ENCODE results near the gene ELAVL1.
"Not testable (repeated sequence)": the region's sequence is repeated elsewhere in the genome, so short reads cannot be mapped to it uniquely, and the experiment has no call there.

The ELAVL1 gene

DNA sequence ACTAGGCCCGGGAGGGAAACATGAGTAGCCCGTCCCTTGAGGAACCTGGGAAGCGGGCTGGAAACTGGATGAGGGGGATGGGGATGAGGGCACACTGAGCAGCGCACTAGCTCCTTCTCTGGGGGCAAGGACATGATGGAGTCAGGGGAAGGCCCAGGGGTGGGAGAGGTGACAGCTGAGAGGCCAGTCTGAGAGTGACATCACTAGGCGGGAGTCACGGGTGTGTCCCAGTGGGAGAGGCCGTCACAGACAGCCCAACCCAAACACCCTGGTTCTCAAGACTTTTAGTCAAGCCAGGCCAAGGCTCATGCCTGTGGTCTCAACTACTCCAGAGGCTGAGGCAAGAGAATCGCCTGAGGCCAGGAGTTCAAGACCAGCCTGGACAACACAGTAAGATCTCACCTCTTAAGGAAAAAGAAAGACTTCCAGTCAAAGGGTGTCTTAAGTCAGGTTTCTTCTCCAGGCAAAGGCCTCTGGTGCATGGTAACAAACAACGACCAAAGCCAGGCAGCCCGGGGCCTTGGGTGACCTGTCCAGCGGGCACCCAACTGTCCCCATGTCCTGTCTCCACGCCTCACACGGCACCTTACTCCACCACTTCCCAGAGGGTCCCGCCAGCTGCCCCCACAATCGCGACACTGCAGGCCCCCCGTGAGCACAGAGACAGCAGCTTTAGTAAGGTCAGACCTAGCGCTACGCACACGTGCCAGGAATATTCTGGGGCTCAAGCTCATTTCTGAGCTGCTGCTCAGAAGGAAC lies 36.5 kb downstream of the ELAVL1 start:
- DNase-seq (ENCODE audit: low spot score) = no peak

- DNase-seq (ENCODE audit: low spot score) = no peak
Observed at GRCh38 chr19:7968008-7968795, 37.2 kb downstream of the ELAVL1 start.

GRCh38 chr19:7965921-7966665 lies 39.3 kb downstream of the ELAVL1 start:
- DNase-seq (ENCODE audit: low spot score) = no peak

DNA sequence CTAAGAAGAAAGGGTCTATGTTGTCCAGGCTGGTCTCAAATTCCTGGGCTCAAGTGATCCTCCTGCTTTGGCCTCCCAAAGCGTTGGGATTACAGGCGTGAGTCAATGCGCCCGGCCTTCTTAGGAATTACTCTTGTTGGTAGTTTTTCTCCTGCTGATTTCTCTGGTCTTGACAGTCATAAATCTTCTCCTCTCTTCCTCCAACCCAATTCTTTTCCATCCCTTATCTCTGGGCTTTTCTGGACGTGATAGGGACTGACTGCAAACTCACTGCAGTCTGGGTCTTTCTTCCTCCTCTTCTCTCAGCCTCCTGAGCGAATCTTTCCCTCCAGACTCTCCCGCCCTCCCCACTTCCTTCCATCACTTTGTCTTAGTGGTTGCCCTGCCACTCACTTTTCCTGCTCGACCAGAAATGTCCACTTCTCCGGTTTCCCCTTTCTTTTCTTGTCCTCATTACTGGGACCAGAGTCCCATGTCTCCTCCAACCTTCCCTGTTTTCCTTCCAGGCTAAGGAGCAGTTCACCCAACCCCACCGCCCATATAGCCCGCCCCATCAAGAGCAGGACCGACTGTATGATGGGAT lies 40.1 kb downstream of the ELAVL1 start:
- no peak for DNase-seq (ENCODE audit: low spot score)

GRCh38 chr19:7963566-7963965 lies 41.9 kb downstream of the ELAVL1 start:
- DNase-seq (ENCODE audit: low spot score) = no peak

DNA sequence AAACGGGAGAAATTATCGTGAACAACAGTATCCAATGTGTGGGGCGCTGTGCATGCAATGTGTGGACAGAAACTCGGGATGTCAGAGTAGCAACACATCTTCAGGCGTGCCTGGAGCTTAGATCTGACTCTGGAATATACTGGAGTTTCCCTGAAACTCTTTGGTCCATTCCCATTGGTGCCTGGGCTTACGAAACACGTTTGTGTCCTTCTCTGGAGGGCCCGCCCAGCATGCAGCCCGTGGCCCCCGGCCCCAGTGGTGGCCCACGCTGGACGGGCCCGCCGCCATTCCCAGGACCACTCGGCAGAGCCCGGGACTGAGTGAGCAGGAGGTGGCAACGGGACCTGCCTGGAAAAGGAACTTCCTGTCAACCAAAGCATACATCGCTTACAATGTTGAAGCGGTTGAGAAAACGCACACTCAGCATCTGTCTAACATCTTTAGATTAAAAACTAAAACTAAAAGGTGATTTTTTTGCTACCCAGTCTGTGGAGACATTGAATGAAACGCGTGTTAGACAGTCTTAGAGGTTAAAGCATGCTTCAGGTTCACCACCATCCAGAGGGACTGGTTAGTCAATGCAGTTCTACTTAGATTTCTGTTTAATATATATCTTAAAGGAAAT lies 42.7 kb downstream of the ELAVL1 start:
- no peak for DNase-seq (ENCODE audit: low spot score)

- no peak for DNase-seq (ENCODE audit: low spot score)
Observed at GRCh38 chr19:7961920-7962626, 43.4 kb downstream of the ELAVL1 start.

DNA sequence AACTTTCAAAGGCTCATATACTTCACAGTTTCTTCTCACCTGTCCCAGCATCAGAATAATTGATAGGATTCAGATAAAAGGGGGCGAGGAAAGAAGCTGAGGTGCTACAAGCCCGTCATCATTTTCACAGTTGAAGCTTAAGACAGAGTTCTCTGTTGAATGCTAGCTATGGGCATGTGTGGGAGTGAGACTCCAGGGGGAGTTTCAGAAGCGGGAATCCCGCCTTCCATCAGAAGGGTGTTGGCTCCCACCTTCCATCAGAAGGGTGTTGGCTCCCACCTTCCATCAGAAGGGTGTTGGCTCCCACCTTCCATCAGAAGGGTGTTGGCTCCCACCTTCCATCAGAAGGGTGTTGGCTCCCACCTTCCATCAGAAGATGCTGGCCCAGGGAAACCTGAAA lies 44.4 kb downstream of the ELAVL1 start:
- DNase-seq (ENCODE audit: low spot score) = not testable (repeated sequence)

- DNase-seq (ENCODE audit: low spot score) = no peak
Observed at GRCh38 chr19:7959211-7959610, 46.2 kb downstream of the ELAVL1 start.

DNA sequence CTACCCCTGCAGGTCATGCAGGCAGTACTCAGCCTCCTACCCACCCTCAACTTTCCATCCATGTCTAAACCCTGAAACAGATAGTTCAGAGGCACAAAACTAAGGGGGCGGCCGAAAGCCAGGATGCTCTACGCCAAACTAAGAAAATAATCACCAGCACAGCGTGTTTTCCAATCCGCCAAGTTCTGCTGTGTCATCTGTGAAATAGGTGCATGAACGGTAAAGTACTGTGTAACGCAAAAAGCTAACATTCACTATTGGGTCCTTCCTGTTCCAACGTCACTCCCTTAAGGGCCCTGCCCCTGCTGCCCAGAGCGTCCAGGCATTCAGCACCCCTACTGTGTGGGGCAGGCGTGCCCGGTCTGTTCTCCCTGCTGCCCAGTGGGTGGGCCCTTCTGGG lies 49.7 kb downstream of the ELAVL1 start:
- DNase-seq (ENCODE audit: low spot score) = no peak

GRCh38 chr19:7953576-7953975 lies 51.9 kb downstream of the ELAVL1 start:
- no peak for DNase-seq (ENCODE audit: low spot score)

- peak; percentile 37 for DNase-seq (ENCODE audit: low spot score)
Observed at GRCh38 chr19:7953060-7953459, 52.4 kb downstream of the ELAVL1 start.

GRCh38 chr19:7947939-7948338 lies 57.5 kb downstream of the ELAVL1 start:
- DNase-seq (ENCODE audit: low spot score) = no peak

DNA sequence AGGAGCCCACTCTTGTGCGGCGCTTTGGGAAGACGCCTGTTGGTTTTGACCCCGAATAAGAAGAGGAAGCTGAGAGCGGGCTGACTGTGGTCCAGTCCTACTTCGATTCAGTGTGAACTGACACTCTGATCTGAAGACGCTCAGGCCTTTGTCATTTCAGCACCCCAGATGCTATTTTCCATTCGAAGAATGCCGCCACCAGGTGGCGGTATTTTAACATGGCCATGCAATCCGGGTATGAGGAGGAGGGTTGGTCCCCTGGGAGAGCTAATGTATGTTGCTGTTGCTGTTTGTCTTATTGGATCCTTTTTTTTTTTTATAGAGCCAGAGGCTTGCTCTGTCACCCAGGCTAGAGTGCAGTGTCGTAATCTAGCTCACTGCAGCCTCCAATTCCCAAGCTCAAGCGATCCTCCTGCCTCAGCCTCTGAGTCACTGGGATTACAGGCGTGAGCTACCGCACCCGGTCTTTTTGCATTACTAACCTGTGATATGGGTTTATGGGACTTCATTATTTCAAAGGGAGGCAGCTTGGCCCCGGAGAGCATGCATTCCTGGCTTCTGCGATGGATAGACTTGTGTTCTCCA lies 61.2 kb downstream of the ELAVL1 start:
- DNase-seq (ENCODE audit: low spot score) = peak; percentile 85

DNA sequence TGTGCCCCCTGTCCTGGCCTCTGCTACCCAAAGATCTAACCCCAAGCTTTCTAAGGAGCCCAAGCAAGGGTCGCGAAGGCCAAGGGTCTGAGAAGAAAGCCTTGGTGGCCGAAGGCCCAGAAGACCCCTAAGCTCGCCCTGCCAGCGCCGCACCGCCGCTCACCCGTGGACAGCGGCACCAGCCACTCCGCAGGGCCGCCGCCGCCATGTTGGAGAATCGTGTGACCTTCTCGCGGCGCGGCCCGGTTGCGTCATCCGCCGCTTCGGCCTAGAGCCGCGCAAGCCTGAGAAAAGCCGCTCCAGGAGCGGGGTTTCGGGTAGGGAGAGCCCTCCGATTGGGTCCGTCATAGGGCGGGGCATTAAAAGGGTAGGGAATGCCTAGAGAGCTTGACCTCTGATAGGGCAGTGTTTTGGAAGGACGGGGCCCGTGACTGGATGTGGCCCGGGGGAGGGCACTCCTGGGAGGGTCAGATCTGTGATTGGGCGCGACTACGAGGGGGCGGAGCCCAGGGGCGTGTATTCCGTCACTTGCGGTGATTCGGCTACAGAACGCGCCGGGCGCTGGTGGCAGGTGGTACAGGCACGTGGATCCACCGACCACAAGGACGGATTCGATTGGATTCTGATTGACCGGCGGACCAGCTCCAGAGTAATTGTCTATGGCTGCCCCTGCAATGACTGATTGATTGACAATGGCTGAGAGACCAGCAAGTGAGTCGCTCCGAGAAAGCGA lies 61.8 kb downstream of the ELAVL1 start, which contains the start of gene TIMM44:
Gene TIMM44, minus strand, starts transcription at position 223 of the 733 bp plus-strand sequence. Its CDS starts 15 bp downstream, at position 208.
- DNase-seq (ENCODE audit: low spot score) = peak; percentile 99

- DNase-seq (ENCODE audit: low spot score) = no peak
Observed at GRCh38 chr19:7942981-7943443, 62.4 kb downstream of the ELAVL1 start.

GRCh38 chr19:7941895-7942596 lies 63.4 kb downstream of the ELAVL1 start:
- no peak for DNase-seq (ENCODE audit: low spot score)

- no peak for DNase-seq (ENCODE audit: low spot score)
Observed at GRCh38 chr19:7940841-7941240, 64.6 kb downstream of the ELAVL1 start.

- DNase-seq (ENCODE audit: low spot score) = no peak
Observed at GRCh38 chr19:7934766-7935165, 70.7 kb downstream of the ELAVL1 start.

Measured in AG08395 (cell line).